ENCODE results near the gene GPR26.

GPR26 gene

GRCh38 chr10:123635131-123635530, 31.0 kb upstream of the GPR26 start:
- Histone ChIP-seq H3K4me2 (ENCODE audit: low read length) (no peak overlapping the region), H3K36me3 (ENCODE audit: insufficient read depth, low read length) (no peaks in the 10 kb centered on the region), H3K4me3 (ENCODE audit: low read length) (no peak overlapping the region), H3K9ac (ENCODE audit: low read depth, low read length) (no peak overlapping the region), H3K27me3 (ENCODE audit: control insufficient read depth, insufficient read depth, low read length) (no peaks in the 10 kb centered on the region), H3K4me1 (ENCODE audit: control insufficient read depth, insufficient read depth, low read length) (no peaks in the 10 kb centered on the region), H3K9me3 (replicated peaks; ENCODE audit: low read length) (peaks cover 3% of the 10 kb centered on the region)

- Histone ChIP-seq H3K4me1 (ENCODE audit: control insufficient read depth, insufficient read depth, low read length) (no peaks in the 10 kb centered on the region), H3K27me3 (ENCODE audit: control insufficient read depth, insufficient read depth, low read length) (no peaks in the 10 kb centered on the region), H3K4me3 (ENCODE audit: low read length) (no peak overlapping the region), H3K9ac (ENCODE audit: low read depth, low read length) (no peak overlapping the region), H3K9me3 (replicated peaks; ENCODE audit: low read length) (peaks cover 3% of the 10 kb centered on the region), H3K4me2 (ENCODE audit: low read length) (no peak overlapping the region), H3K36me3 (ENCODE audit: insufficient read depth, low read length) (no peaks in the 10 kb centered on the region)
Measured at GRCh38 chr10:123635745-123636144, 30.4 kb upstream of the GPR26 start.

GRCh38 chr10:123636598-123637325, 29.4 kb upstream of the GPR26 start:
- H3K4me1 ChIP-seq (ENCODE audit: control insufficient read depth, insufficient read depth, low read length): no peaks in the 10 kb centered on the region
- no peaks in the 10 kb centered on the region for H3K36me3 ChIP-seq (ENCODE audit: insufficient read depth, low read length)
- H3K27me3 ChIP-seq (ENCODE audit: control insufficient read depth, insufficient read depth, low read length): no peaks in the 10 kb centered on the region
- peaks cover 3% of the 10 kb centered on the region for H3K9me3 ChIP-seq (replicated peaks; ENCODE audit: low read length)
- H3K4me3 ChIP-seq (ENCODE audit: low read length): no peak overlapping the region
- no peak overlapping the region for H3K4me2 ChIP-seq (ENCODE audit: low read length)
- H3K9ac ChIP-seq (ENCODE audit: low read depth, low read length): no peak overlapping the region

- Histone ChIP-seq H3K36me3 (ENCODE audit: insufficient read depth, low read length) (no peaks in the 10 kb centered on the region), H3K4me3 (ENCODE audit: low read length) (no peak overlapping the region), H3K9me3 (replicated peaks; ENCODE audit: low read length) (peaks cover 3% of the 10 kb centered on the region), H3K27me3 (ENCODE audit: control insufficient read depth, insufficient read depth, low read length) (no peaks in the 10 kb centered on the region), H3K4me1 (ENCODE audit: control insufficient read depth, insufficient read depth, low read length) (no peaks in the 10 kb centered on the region), H3K4me2 (ENCODE audit: low read length) (no peak overlapping the region), H3K9ac (ENCODE audit: low read depth, low read length) (no peak overlapping the region)
Measured at GRCh38 chr10:123637326-123637880, 28.8 kb upstream of the GPR26 start.

GRCh38 chr10:123639131-123639530, 27.0 kb upstream of the GPR26 start:
- H3K4me1 ChIP-seq (ENCODE audit: control insufficient read depth, insufficient read depth, low read length): no peaks in the 10 kb centered on the region
- no peak overlapping the region for H3K4me2 ChIP-seq (ENCODE audit: low read length)
- H3K4me3 ChIP-seq (ENCODE audit: low read length): no peak overlapping the region
- H3K27me3 ChIP-seq (ENCODE audit: control insufficient read depth, insufficient read depth, low read length): no peaks in the 10 kb centered on the region
- no peak overlapping the region for H3K9ac ChIP-seq (ENCODE audit: low read depth, low read length)
- H3K36me3 ChIP-seq (ENCODE audit: insufficient read depth, low read length): no peaks in the 10 kb centered on the region
- H3K9me3 ChIP-seq (replicated peaks; ENCODE audit: low read length): peaks cover 7% of the 10 kb centered on the region

- H3K9me3 ChIP-seq (replicated peaks; ENCODE audit: low read length): peaks cover 11% of the 10 kb centered on the region
- H3K36me3 ChIP-seq (ENCODE audit: insufficient read depth, low read length): no peaks in the 10 kb centered on the region
- no peaks in the 10 kb centered on the region for H3K27me3 ChIP-seq (ENCODE audit: control insufficient read depth, insufficient read depth, low read length)
- no peaks in the 10 kb centered on the region for H3K4me1 ChIP-seq (ENCODE audit: control insufficient read depth, insufficient read depth, low read length)
- no peak overlapping the region for H3K9ac ChIP-seq (ENCODE audit: low read depth, low read length)
- H3K4me2 ChIP-seq (ENCODE audit: low read length): no peak overlapping the region
- H3K4me3 ChIP-seq (ENCODE audit: low read length): no peak overlapping the region
Measured at GRCh38 chr10:123640016-123640535, 26.1 kb upstream of the GPR26 start.

GRCh38 chr10:123642293-123642692, 23.9 kb upstream of the GPR26 start:
- H3K4me1 ChIP-seq (ENCODE audit: control insufficient read depth, insufficient read depth, low read length): no peaks in the 10 kb centered on the region
- no peak overlapping the region for H3K4me2 ChIP-seq (ENCODE audit: low read length)
- H3K27me3 ChIP-seq (ENCODE audit: control insufficient read depth, insufficient read depth, low read length): no peaks in the 10 kb centered on the region
- H3K36me3 ChIP-seq (ENCODE audit: insufficient read depth, low read length): no peaks in the 10 kb centered on the region
- H3K4me3 ChIP-seq (ENCODE audit: low read length): no peak overlapping the region
- H3K9me3 ChIP-seq (replicated peaks; ENCODE audit: low read length): peaks cover 15% of the 10 kb centered on the region
- H3K9ac ChIP-seq (ENCODE audit: low read depth, low read length): no peak overlapping the region

GRCh38 chr10:123642697-123643096, 23.5 kb upstream of the GPR26 start:
- no peak overlapping the region for H3K9ac ChIP-seq (ENCODE audit: low read depth, low read length)
- no peak overlapping the region for H3K4me2 ChIP-seq (ENCODE audit: low read length)
- H3K27me3 ChIP-seq (ENCODE audit: control insufficient read depth, insufficient read depth, low read length): no peaks in the 10 kb centered on the region
- H3K4me3 ChIP-seq (ENCODE audit: low read length): no peak overlapping the region
- no peaks in the 10 kb centered on the region for H3K36me3 ChIP-seq (ENCODE audit: insufficient read depth, low read length)
- H3K9me3 ChIP-seq (replicated peaks; ENCODE audit: low read length): peaks cover 13% of the 10 kb centered on the region
- no peaks in the 10 kb centered on the region for H3K4me1 ChIP-seq (ENCODE audit: control insufficient read depth, insufficient read depth, low read length)

GRCh38 chr10:123643315-123643714, 22.8 kb upstream of the GPR26 start:
- Histone ChIP-seq H3K36me3 (ENCODE audit: insufficient read depth, low read length) (no peaks in the 10 kb centered on the region), H3K9ac (ENCODE audit: low read depth, low read length) (no peak overlapping the region), H3K27me3 (ENCODE audit: control insufficient read depth, insufficient read depth, low read length) (no peaks in the 10 kb centered on the region), H3K4me3 (ENCODE audit: low read length) (no peak overlapping the region), H3K4me2 (ENCODE audit: low read length) (no peak overlapping the region), H3K4me1 (ENCODE audit: control insufficient read depth, insufficient read depth, low read length) (no peaks in the 10 kb centered on the region), H3K9me3 (replicated peaks; ENCODE audit: low read length) (peaks cover 13% of the 10 kb centered on the region)

GRCh38 chr10:123645016-123645415, 21.1 kb upstream of the GPR26 start:
- Histone ChIP-seq H3K9me3 (replicated peaks; ENCODE audit: low read length) (peaks cover 13% of the 10 kb centered on the region), H3K36me3 (ENCODE audit: insufficient read depth, low read length) (no peaks in the 10 kb centered on the region), H3K4me3 (ENCODE audit: low read length) (no peak overlapping the region), H3K4me2 (ENCODE audit: low read length) (no peak overlapping the region), H3K27me3 (ENCODE audit: control insufficient read depth, insufficient read depth, low read length) (no peaks in the 10 kb centered on the region), H3K9ac (ENCODE audit: low read depth, low read length) (no peak overlapping the region), H3K4me1 (ENCODE audit: control insufficient read depth, insufficient read depth, low read length) (no peaks in the 10 kb centered on the region)

GRCh38 chr10:123645615-123646014, 20.5 kb upstream of the GPR26 start:
- Histone ChIP-seq H3K36me3 (ENCODE audit: insufficient read depth, low read length) (no peaks in the 10 kb centered on the region), H3K27me3 (ENCODE audit: control insufficient read depth, insufficient read depth, low read length) (no peaks in the 10 kb centered on the region), H3K9me3 (replicated peaks; ENCODE audit: low read length) (peaks cover 13% of the 10 kb centered on the region), H3K4me1 (ENCODE audit: control insufficient read depth, insufficient read depth, low read length) (no peaks in the 10 kb centered on the region), H3K9ac (ENCODE audit: low read depth, low read length) (no peak overlapping the region), H3K4me2 (ENCODE audit: low read length) (no peak overlapping the region), H3K4me3 (ENCODE audit: low read length) (no peak overlapping the region)

GRCh38 chr10:123648595-123648994, 17.6 kb upstream of the GPR26 start:
- no peaks in the 10 kb centered on the region for H3K27me3 ChIP-seq (ENCODE audit: control insufficient read depth, insufficient read depth, low read length)
- peaks cover 11% of the 10 kb centered on the region for H3K9me3 ChIP-seq (replicated peaks; ENCODE audit: low read length)
- H3K4me1 ChIP-seq (ENCODE audit: control insufficient read depth, insufficient read depth, low read length): no peaks in the 10 kb centered on the region
- no peak overlapping the region for H3K9ac ChIP-seq (ENCODE audit: low read depth, low read length)
- no peak overlapping the region for H3K4me2 ChIP-seq (ENCODE audit: low read length)
- no peak overlapping the region for H3K4me3 ChIP-seq (ENCODE audit: low read length)
- H3K36me3 ChIP-seq (ENCODE audit: insufficient read depth, low read length): no peaks in the 10 kb centered on the region
